HG03575 (cell line): Measurements from ENCODE around the gene PLCXD3.

Source experiments
- ATAC-seq: cut with Tn5 transposase; IDR thresholded peaks from one replicate; pipeline ENCODE4 v1.9.1; 2021; ENCODE audit not compliant: unreplicated experiment, insufficient number of reproducible peaks, low FRiP score; ENCODE audit errors: extremely low read depth

Gene PLCXD3

GRCh38 chr5:41312478-41313060, 197.8 kb downstream of the PLCXD3 start:
- ATAC-seq: no peak

GRCh38 chr5:41312066-41312465, 198.3 kb downstream of the PLCXD3 start:
- no peak for ATAC-seq

GRCh38 chr5:41309275-41309674, 201.1 kb downstream of the PLCXD3 start:
- ATAC-seq: no peak

- no peak for ATAC-seq
These were observed 204.4 kb downstream of the PLCXD3 start for GRCh38 chr5:41306005-41306404.

- ATAC-seq: no peak
These were observed 205.3 kb downstream of the PLCXD3 start for GRCh38 chr5:41305056-41305455.

- no peak for ATAC-seq
These were observed 214.3 kb downstream of the PLCXD3 start for GRCh38 chr5:41296066-41296465.

GRCh38 chr5:41291323-41291722, 219.1 kb downstream of the PLCXD3 start:
- no peak for ATAC-seq

- no peak for ATAC-seq
These were observed 219.6 kb downstream of the PLCXD3 start for GRCh38 chr5:41290810-41291209.

GRCh38 chr5:41289970-41290464, 220.4 kb downstream of the PLCXD3 start:
- ATAC-seq: no peak

GRCh38 chr5:41286696-41287095, 223.7 kb downstream of the PLCXD3 start:
- ATAC-seq: no peak

- no peak for ATAC-seq
These were observed 224.2 kb downstream of the PLCXD3 start for GRCh38 chr5:41286165-41286564.

- no peak for ATAC-seq
These were observed 225.5 kb downstream of the PLCXD3 start for GRCh38 chr5:41284938-41285337.

GRCh38 chr5:41281215-41281810, 229.1 kb downstream of the PLCXD3 start:
- ATAC-seq: no peak

- no peak for ATAC-seq
These were observed 231.4 kb downstream of the PLCXD3 start for GRCh38 chr5:41279040-41279439.

- no peak for ATAC-seq
These were observed 232.7 kb downstream of the PLCXD3 start for GRCh38 chr5:41277476-41278245.

GRCh38 chr5:41275813-41276512, 234.4 kb downstream of the PLCXD3 start:
- ATAC-seq: no peak

GRCh38 chr5:41270423-41271251, 239.8 kb downstream of the PLCXD3 start:
- no peak for ATAC-seq

- no peak for ATAC-seq
These were observed 241.5 kb downstream of the PLCXD3 start for GRCh38 chr5:41268894-41269293.

- ATAC-seq: no peak
These were observed 244.0 kb downstream of the PLCXD3 start for GRCh38 chr5:41266377-41266776.
